ENCODE data around the gene ATP5MG. TPM values are rescaled to one million over a fixed set of nuclear protein-coding genes. Genes with fewer than 3 reads are reported as not detected.

Gene ATP5MG
- total and polyA plus RNA-seq, 2 of the 4 experiments (the other 2 are of a cell fraction): 144 to 219 TPM

- peak overlapping the region; percentile 99 for H3K4me3 ChIP-seq (ENCODE audit: insufficient read depth, low read depth, low read length)
- peak overlapping the region; percentile 79 for H3K9ac ChIP-seq (ENCODE audit: low read depth, low read length)
- peak overlapping the region; percentile 91 for H2BK5ac ChIP-seq (ENCODE audit: low read depth, low read length, poor library complexity, severe bottlenecking)
- H3K27ac ChIP-seq (ENCODE audit: insufficient read depth, low read length): peak overlapping the region; percentile 95
- in situ Hi-C loops (cut with MboI; ENCODE audit: low sequenced_read_pairs) (no loop called here), intact Hi-C loops (cut with micrococcal nuclease) (loop anchor here (1.0 to 5.0 kb wide), 2 partner anchors 34 to 51 kb away; no protein-coding TSS in a partner anchor), dilution Hi-C loops (cut with HindIII; ENCODE audit: low sequenced_read_pairs, unreplicated experiment) (no loop called here)
- no TSS peak for BruUV-seq (replicated peaks)
- H4K20me1 ChIP-seq (ENCODE audit: insufficient read depth, low read length): peaks cover 50% of the 10 kb centered on the region
- DNase-seq (peak; percentile 21), ATAC-seq (ENCODE audit: low read depth) (peak; percentile 6)
- H3K4ac ChIP-seq (ENCODE audit: low read depth, low read length): peak overlapping the region; percentile 68
- peak overlapping the region; percentile 29; the same call in 1 of the 2 replicates for H3K18ac ChIP-seq (ENCODE audit: low read depth, low read length)
- no peak for TF ChIP-seq CEBPB (IDR thresholded peaks at IDR 0.05; ENCODE audit: low read depth, low read length)
- TF ChIP-seq CHD1 (IDR thresholded peaks at IDR 0.05; ENCODE audit: low read depth, low read length): no peak
- TF ChIP-seq, protein P1, sequence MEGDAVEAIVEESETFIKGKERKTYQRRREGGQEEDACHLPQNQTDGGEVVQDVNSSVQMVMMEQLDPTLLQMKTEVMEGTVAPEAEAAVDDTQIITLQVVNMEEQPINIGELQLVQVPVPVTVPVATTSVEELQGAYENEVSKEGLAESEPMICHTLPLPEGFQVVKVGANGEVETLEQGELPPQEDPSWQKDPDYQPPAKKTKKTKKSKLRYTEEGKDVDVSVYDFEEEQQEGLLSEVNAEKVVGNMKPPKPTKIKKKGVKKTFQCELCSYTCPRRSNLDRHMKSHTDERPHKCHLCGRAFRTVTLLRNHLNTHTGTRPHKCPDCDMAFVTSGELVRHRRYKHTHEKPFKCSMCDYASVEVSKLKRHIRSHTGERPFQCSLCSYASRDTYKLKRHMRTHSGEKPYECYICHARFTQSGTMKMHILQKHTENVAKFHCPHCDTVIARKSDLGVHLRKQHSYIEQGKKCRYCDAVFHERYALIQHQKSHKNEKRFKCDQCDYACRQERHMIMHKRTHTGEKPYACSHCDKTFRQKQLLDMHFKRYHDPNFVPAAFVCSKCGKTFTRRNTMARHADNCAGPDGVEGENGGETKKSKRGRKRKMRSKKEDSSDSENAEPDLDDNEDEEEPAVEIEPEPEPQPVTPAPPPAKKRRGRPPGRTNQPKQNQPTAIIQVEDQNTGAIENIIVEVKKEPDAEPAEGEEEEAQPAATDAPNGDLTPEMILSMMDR (conservative IDR thresholded peaks at IDR 0.05; ENCODE audit: low read depth, low read length): no peak
- no peak for TF ChIP-seq MAZ (IDR thresholded peaks at IDR 0.05; ENCODE audit: borderline replicate concordance, low read depth, low read length)
- no peak for TF ChIP-seq BHLHE40 (IDR thresholded peaks at IDR 0.05; ENCODE audit: low read depth, low read length)
- no peak for TF ChIP-seq RAD21 (IDR thresholded peaks at IDR 0.05; ENCODE audit: low read length)
- no peak; the same call in 1 of the 2 replicates for TF ChIP-seq POLR2A (IDR thresholded peaks at IDR 0.05; ENCODE audit: low read depth, low read length)
- TF ChIP-seq MXI1 (IDR thresholded peaks at IDR 0.05; ENCODE audit: borderline replicate concordance, low read depth, low read length): no peak
- no peak for TF ChIP-seq NFE2L2 (IDR thresholded peaks at IDR 0.05; ENCODE audit: low read depth, low read length)
- TF ChIP-seq ELK1 (IDR thresholded peaks at IDR 0.05; ENCODE audit: borderline replicate concordance, low read depth, low read length): no peak
- TF ChIP-seq MAFK (IDR thresholded peaks at IDR 0.05; ENCODE audit: low read depth, low read length): no peak
- TF ChIP-seq SMC3 (IDR thresholded peaks at IDR 0.05; ENCODE audit: low read depth, low read length): no peak
- peak overlapping the region; percentile 75 for H3K4me2 ChIP-seq (ENCODE audit: low read depth, low read length)
- no peak overlapping the region; the same call in 1 of the 2 replicates for H3K56ac ChIP-seq (ENCODE audit: extremely low read depth, insufficient read depth, low read length)
- peak overlapping the region; percentile 99 for H2AK9ac ChIP-seq (replicated peaks; ENCODE audit: low read depth, low read length, poor library complexity)
- H4K8ac ChIP-seq (ENCODE audit: low read depth in 2 of 2, low read length in 2 of 2): 0 out of 4 replicates have a peak overlapping the region, but pooled peaks of 1 of the 2 experiments have one; percentile 32
- H3K36me3 ChIP-seq (ENCODE audit: control insufficient read depth, insufficient read depth, low read length): no peaks in the 10 kb centered on the region
- H3K9me1 ChIP-seq (ENCODE audit: insufficient read depth, low read length): peaks cover 1% of the 10 kb centered on the region; the same call in 1 of the 2 replicates
- H4K91ac ChIP-seq (ENCODE audit: insufficient read depth, low read depth, low read length): no peak overlapping the region
- H2BK20ac ChIP-seq (ENCODE audit: low read depth, low read length): no peak overlapping the region
- no peak overlapping the region for H2BK120ac ChIP-seq (ENCODE audit: low read depth, low read length)
- no CpG with 5 or more reads among the region's 55 CpGs for WGBS, 2 experiments (ENCODE audit: extremely low coverage in 2 of 2, insufficient read length in 1 of 2)
- H3K79me1 ChIP-seq (ENCODE audit: low read depth in 1 of 2, low read length in 2 of 2): peaks cover 0 to 47% of the 10 kb centered on the region in 2 experiments; a peak in 2 of 4 replicates
- CTCF ChIA-PET: no interaction called here
- H2BK15ac ChIP-seq (ENCODE audit: low read depth, low read length): no peak overlapping the region
- peak overlapping the region; percentile 63 for H3K23ac ChIP-seq (ENCODE audit: low read depth, low read length)
- 0 out of 2 replicates have a peak overlapping the region, but pooled peaks have one; percentile 23 for H2AK5ac ChIP-seq (ENCODE audit: low read depth, low read length)
- H3K9me3 ChIP-seq (ENCODE audit: control insufficient read depth, insufficient read depth, low read length): no peaks in the 10 kb centered on the region
- peak overlapping the region; percentile 66; the same call in 1 of the 2 replicates for H3K14ac ChIP-seq (replicated peaks; ENCODE audit: low read depth, low read length)
- no peak overlapping the region for H4K5ac ChIP-seq (ENCODE audit: low read depth, low read length)
- H3K4me1 ChIP-seq (ENCODE audit: control insufficient read depth, insufficient read depth, low read length): peaks cover 7% of the 10 kb centered on the region
- no peaks in the 10 kb centered on the region for H3K27me3 ChIP-seq (ENCODE audit: control insufficient read depth, insufficient read depth, low read length)
- POLR2A ChIA-PET (ENCODE audit: unreplicated experiment): no interaction called here
- H2AFZ ChIP-seq (replicated peaks; ENCODE audit: low read length, poor library complexity): peak overlapping the region; percentile 93
Observed at GRCh38 chr11:118436639-118437207, 35.3 kb downstream of the ATP5MG start.
